ENCODE measurements around the gene RAP1GAP2. TPM values are rescaled to one million over a fixed set of nuclear protein-coding genes. Genes with fewer than 3 reads are reported as not detected.

The RAP1GAP2 gene
- total and polyA plus RNA-seq, 2 of the 8 experiments (the other 6 are each of a cell fraction or from before 2014, with no cell fraction given), result 24.0 to 63.8 TPM

GRCh38 chr17:2901582-2901981, 105.3 kb downstream of the RAP1GAP2 start:
- no peak for FAIRE-seq
- DNase-seq (ENCODE audit: low read depth in 1 of 2, low spot score in 2 of 2), result no peak
- TF ChIP-seq CTBP2 (IDR thresholded peaks at IDR 0.05; ENCODE audit: borderline replicate concordance, insufficient read depth, insufficient read length, low read length) (no peak), KDM4A (IDR thresholded peaks at IDR 0.05; ENCODE audit: low read depth, low read length, severe bottlenecking) (no peak), HDAC2 (IDR thresholded peaks at IDR 0.05; ENCODE audit: borderline replicate concordance in 1 of 2, low read depth in 2 of 2, low read length in 2 of 2) (no peak), RNF2 (IDR thresholded peaks at IDR 0.05; ENCODE audit: borderline replicate concordance, low read depth, low read length, missing control alignments, poor library complexity, severe bottlenecking) (no peak), CHD1 (IDR thresholded peaks at IDR 0.05; ENCODE audit: low read depth, low read length) (no peak), USF2 (IDR thresholded peaks at IDR 0.05; ENCODE audit: low read length) (no peak), ATF3 (IDR thresholded peaks at IDR 0.05; ENCODE audit: insufficient read depth, low read depth, low read length) (no peak), MAX (IDR thresholded peaks at IDR 0.05) (no peak)

More at GRCh38 chr17:2901582-2901981, 105.3 kb downstream of the RAP1GAP2 start:
- H3K4ac ChIP-seq (replicated peaks; ENCODE audit: insufficient read length, low read depth, low read length), result no peak overlapping the region
- no peak overlapping the region for H3K56ac ChIP-seq (replicated peaks; ENCODE audit: insufficient read length, low read depth, low read length)
- peaks cover 0 to 10% (median 2%) of the 10 kb centered on the region in 4 experiments; a peak in 3 of 8 replicates for H3K36me3 ChIP-seq (ENCODE audit: control insufficient read depth in 2 of 4, insufficient read depth in 4 of 4, low read length in 3 of 4)
- H3K79me1 ChIP-seq (ENCODE audit: low read depth, low read length), result peaks cover 27% of the 10 kb centered on the region
- H2BK5ac ChIP-seq (ENCODE audit: low read depth, low read length), result no peak overlapping the region
- H2AK5ac ChIP-seq (ENCODE audit: low read depth, low read length), result no peak overlapping the region
- no peak overlapping the region for H4K91ac ChIP-seq (replicated peaks; ENCODE audit: insufficient read length, low read length)
- no peak overlapping the region for H2BK120ac ChIP-seq (replicated peaks; ENCODE audit: low read depth, low read length)
- H2BK20ac ChIP-seq (ENCODE audit: low read length), result no peak overlapping the region; the same call in 1 of the 2 replicates
- no peak overlapping the region for H3K27ac ChIP-seq (ENCODE audit: low read depth, low read length)
- peaks cover 9 to 20% of the 10 kb centered on the region in 2 experiments for H4K20me1 ChIP-seq (replicated peaks in 1 of 2; ENCODE audit: control insufficient read depth in 1 of 2, insufficient read depth in 2 of 2, low read length in 2 of 2)
- no peak overlapping the region for H3K9ac ChIP-seq (replicated peaks in 1 of 4; ENCODE audit: extremely low read depth in 1 of 4, low read depth in 3 of 4, low read length in 3 of 4)
- no peak overlapping the region for H3K23ac ChIP-seq (ENCODE audit: insufficient read length)
- H2AFZ ChIP-seq (ENCODE audit: low read length), result no peak overlapping the region
- H3K9me3 ChIP-seq (ENCODE audit: insufficient read depth in 2 of 2, low read depth in 1 of 2, low read length in 1 of 2), result peaks cover 0 to 3% of the 10 kb centered on the region in 2 experiments; a peak in 2 of 4 replicates
- no peaks in the 10 kb centered on the region for H3K27me3 ChIP-seq (replicated peaks in 1 of 4; ENCODE audit: control insufficient read depth in 3 of 4, extremely low read depth in 1 of 4, insufficient read depth in 3 of 4, low read length in 3 of 4)
- peaks cover 0 to 60% of the 10 kb centered on the region in 2 experiments; a peak in 3 of 4 replicates for H3K79me2 ChIP-seq (ENCODE audit: control insufficient read depth in 1 of 2, insufficient read depth in 2 of 2, low read length in 2 of 2)
- H3K4me2 ChIP-seq (ENCODE audit: insufficient read depth in 1 of 2, low read depth in 2 of 2, low read length in 2 of 2), result no peak overlapping the region
- H3K18ac ChIP-seq (ENCODE audit: extremely low read depth, low read length), result no peak overlapping the region
- WGBS, 2 experiments (ENCODE audit: extremely low coverage in 1 of 2, insufficient coverage in 1 of 2, insufficient read length in 1 of 2, insufficient replicate concordance in 2 of 2, low coverage in 1 of 2, low lambda C conversion rate in 2 of 2, missing lambda C conversion rate in 1 of 2), result 96% methylated on average over 4 of the region's 4 CpGs; no CpG with 5 or more reads in 1 of the 2 experiments
- H4K5ac ChIP-seq (ENCODE audit: insufficient read length, low read depth, low read length), result no peak overlapping the region
- CTCF ChIA-PET (ENCODE audit: partially characterized antibody), result interaction anchor here (1.1 to 5.2 kb wide), 2 partner anchors 30 to 51 kb away, joined by 4 to 23 read pairs; no protein-coding TSS in a partner anchor
- POLR2A ChIA-PET (ENCODE audit: partially characterized antibody), result no interaction called here
- no peak overlapping the region for H3K4me3 ChIP-seq (ENCODE audit: extremely low read depth in 1 of 4, insufficient read depth in 2 of 4, low read depth in 3 of 4, low read length in 4 of 4)
- no peak overlapping the region for H3K14ac ChIP-seq (ENCODE audit: insufficient read length)
- no peak overlapping the region for H4K8ac ChIP-seq (ENCODE audit: extremely low read depth, insufficient read depth, low read length)
- no peak overlapping the region for H2BK12ac ChIP-seq (ENCODE audit: low read depth, low read length)
- peaks cover 2% of the 10 kb centered on the region; the same call in 1 of the 2 replicates for H3K23me2 ChIP-seq (ENCODE audit: low read depth, low read length)
- H2BK15ac ChIP-seq (ENCODE audit: low read length), result no peak overlapping the region
- H3K4me1 ChIP-seq (replicated peaks in 1 of 4; ENCODE audit: control insufficient read depth in 3 of 4, insufficient read depth in 4 of 4, low read length in 3 of 4), result peaks cover 0 to 24% (median 11%) of the 10 kb centered on the region in 4 experiments; a peak in 6 of 7 replicates
